ENCODE results near the gene MED29. TPM values are rescaled to one million over a fixed set of nuclear protein-coding genes. Genes with fewer than 3 reads are reported as not detected.

MED29 gene
- polyA plus RNA-seq, 2 of the 4 experiments (the other 2 are of a cell fraction), result 47.7 to 57.5 TPM

DNA sequence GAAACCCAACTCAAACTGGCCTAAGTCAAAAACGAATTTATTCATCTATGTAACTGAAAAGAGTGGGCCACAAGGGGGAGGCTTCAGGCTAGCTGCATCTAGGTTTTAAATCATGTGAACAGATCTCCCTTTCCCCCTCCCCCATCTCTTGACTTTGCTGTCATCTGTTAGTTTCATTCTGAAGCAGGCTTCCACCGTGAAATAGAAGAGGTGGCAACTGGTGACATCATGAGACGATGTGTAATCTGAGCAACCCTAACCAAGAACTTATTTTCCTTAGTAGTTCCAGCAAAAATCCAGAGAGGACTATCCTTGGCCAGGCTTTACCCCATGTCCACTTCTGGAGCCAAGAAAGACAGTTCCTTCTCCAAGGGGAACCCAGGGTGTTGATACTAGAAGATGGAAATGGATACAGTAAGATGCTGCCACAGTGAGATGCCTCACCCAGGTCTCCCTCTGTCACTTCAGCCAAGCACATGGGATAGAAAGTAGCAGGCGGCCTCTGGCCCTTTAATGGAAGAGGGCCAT is 39.6 kb upstream of the MED29 start (continued):
- no peak for TF ChIP-seq PHF8 (IDR thresholded peaks at IDR 0.05; ENCODE audit: borderline replicate concordance, low read depth)

DNA sequence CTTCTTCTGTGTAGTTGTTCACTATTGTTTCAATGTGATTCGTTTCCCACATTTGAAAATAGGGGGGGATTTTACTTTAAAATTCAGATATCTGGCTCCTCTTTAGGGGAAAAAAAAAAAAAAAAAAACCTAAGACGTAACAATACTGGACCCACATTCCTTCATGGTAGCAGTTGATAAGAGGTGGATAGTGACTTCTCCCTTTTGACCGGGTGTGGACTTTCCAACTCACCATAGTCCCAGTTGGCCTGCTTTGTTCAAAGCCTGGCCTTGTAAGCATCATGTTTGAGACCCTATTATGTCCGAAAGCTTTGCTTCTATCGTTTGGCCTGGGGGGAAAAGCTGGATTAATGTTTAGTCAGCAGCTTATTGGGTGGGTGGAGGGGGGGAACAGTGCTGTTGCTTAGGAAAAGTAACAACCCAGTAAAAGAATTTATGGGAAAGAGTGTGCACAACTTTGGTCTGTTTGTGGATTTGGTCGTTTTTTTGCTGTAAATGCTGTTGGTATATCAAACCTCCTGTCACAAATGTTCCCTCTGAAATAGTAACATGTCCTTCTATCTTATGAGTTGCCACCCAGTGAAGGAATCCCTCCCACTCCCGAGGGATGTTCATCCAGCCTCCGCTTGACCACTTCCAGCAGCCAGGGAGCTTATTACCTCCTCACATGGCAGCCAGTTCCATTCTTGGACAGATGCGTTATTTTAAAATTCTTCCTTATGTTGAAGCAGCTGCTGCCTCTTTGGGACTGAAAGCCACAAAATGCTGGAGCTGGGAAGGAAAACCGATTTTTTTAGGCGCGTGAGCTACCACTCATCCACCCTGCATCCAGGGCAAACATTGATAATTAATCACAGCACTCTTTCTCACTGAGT is 38.6 kb upstream of the MED29 start:
- WGBS (ENCODE audit: missing lambda C conversion rate), result 84% methylated on average over 12 of the region's 12 CpGs
- CTCF ChIA-PET, result interaction anchor here (0.8 to 5.2 kb wide), 11 partner anchors 9 to 301 kb away, joined by 3 to 31 read pairs (median 4); partner anchors contain the start of genes PLEKHG2 and SAMD4B
- DNase-seq (ENCODE audit: low read depth in 1 of 2, low spot score in 1 of 2), result no peak
- no peak overlapping the region for H3K27ac ChIP-seq
- no peak overlapping the region for H3K4me2 ChIP-seq
- FAIRE-seq, result peak; percentile 51
- no peak for ATAC-seq
- POLR2A ChIA-PET, result interaction anchor here (0.6 kb wide), 1 partner anchor 11 kb away, joined by 3 read pairs; the partner anchor contains the start of gene SAMD4B
- TF ChIP-seq MAFK (IDR thresholded peaks at IDR 0.05; ENCODE audit: partially characterized antibody), result peak; percentile 66
- no peak for TF ChIP-seq JUN (IDR thresholded peaks at IDR 0.05)
- H3K4me3 ChIP-seq, result no peak overlapping the region
- peaks cover under 1% of the 10 kb centered on the region; the same call in 1 of the 3 replicates for H3K4me1 ChIP-seq
- no peaks in the 10 kb centered on the region for H3K9me3 ChIP-seq

DNA sequence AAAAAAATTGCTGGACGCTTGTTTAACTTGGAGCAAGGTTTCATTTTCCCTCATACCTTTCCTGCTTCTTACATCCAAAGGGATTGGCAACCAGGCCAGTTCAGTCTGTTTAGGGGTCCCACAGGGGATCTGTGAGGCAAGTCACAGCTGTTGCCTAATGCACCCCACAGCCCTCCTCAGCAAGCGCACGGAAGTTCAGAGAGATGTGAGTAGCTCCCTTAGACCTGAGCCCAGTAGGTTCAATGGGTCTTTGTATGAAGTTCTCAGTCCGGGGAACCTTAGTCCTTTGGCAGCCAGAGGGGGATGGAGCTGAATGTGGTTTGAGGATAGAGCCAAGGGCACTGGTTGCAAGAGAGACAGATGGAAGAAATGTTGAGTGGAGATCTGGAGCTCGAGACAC is 35.9 kb upstream of the MED29 start:
- 91% methylated on average over 5 of the region's 5 CpGs for WGBS (ENCODE audit: missing lambda C conversion rate)

More for the DNA sequence above, 35.9 kb upstream of the MED29 start:
- no peak for ATAC-seq
- H3K27ac ChIP-seq, result no peak overlapping the region
- no peak overlapping the region for H3K4me2 ChIP-seq
- H3K4me3 ChIP-seq, result no peak overlapping the region
- ChIA-PET CTCF (interaction anchor here (0.6 to 5.2 kb wide), 13 partner anchors 12 to 425 kb away, joined by 3 to 31 read pairs (median 5); partner anchors contain the start of genes MED29, MRPS12, PAF1 and PLEKHG2), POLR2A (interaction anchor here (1.2 kb wide), 1 partner anchor 36 kb away, joined by 4 read pairs; the partner anchor contains the start of genes MED29 and PAF1)
- H3K9me3 ChIP-seq, result no peaks in the 10 kb centered on the region
- DNase-seq (ENCODE audit: low read depth in 1 of 2, low spot score in 1 of 2), result no peak
- TF ChIP-seq TP53 (CRISPR knock-in tag; IDR thresholded peaks at IDR 0.05) (no peak), RCOR1 (IDR thresholded peaks at IDR 0.05; ENCODE audit: low read depth, low read length) (no peak), SMC3 (IDR thresholded peaks at IDR 0.05) (no peak), HEYL (CRISPR knock-in tag; IDR thresholded peaks at IDR 0.05) (no peak), HOXB13 (CRISPR knock-in tag; IDR thresholded peaks at IDR 0.05; ENCODE audit: low read depth) (no peak), EP300 (IDR thresholded peaks at IDR 0.05) (no peak), ZFP36 (IDR thresholded peaks at IDR 0.05; ENCODE audit: borderline replicate concordance, partially characterized antibody) (no peak), EHMT2 (IDR thresholded peaks at IDR 0.05; ENCODE audit: low read depth) (no peak), NR3C1 (IDR thresholded peaks at IDR 0.05) (no peak), ESRRA (IDR thresholded peaks at IDR 0.05; ENCODE audit: borderline replicate concordance, low read length) (no peak)
- TF ChIP-seq, protein P1, sequence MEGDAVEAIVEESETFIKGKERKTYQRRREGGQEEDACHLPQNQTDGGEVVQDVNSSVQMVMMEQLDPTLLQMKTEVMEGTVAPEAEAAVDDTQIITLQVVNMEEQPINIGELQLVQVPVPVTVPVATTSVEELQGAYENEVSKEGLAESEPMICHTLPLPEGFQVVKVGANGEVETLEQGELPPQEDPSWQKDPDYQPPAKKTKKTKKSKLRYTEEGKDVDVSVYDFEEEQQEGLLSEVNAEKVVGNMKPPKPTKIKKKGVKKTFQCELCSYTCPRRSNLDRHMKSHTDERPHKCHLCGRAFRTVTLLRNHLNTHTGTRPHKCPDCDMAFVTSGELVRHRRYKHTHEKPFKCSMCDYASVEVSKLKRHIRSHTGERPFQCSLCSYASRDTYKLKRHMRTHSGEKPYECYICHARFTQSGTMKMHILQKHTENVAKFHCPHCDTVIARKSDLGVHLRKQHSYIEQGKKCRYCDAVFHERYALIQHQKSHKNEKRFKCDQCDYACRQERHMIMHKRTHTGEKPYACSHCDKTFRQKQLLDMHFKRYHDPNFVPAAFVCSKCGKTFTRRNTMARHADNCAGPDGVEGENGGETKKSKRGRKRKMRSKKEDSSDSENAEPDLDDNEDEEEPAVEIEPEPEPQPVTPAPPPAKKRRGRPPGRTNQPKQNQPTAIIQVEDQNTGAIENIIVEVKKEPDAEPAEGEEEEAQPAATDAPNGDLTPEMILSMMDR (IDR thresholded peaks at IDR 0.05), result no peak
- TF ChIP-seq, protein P2, sequence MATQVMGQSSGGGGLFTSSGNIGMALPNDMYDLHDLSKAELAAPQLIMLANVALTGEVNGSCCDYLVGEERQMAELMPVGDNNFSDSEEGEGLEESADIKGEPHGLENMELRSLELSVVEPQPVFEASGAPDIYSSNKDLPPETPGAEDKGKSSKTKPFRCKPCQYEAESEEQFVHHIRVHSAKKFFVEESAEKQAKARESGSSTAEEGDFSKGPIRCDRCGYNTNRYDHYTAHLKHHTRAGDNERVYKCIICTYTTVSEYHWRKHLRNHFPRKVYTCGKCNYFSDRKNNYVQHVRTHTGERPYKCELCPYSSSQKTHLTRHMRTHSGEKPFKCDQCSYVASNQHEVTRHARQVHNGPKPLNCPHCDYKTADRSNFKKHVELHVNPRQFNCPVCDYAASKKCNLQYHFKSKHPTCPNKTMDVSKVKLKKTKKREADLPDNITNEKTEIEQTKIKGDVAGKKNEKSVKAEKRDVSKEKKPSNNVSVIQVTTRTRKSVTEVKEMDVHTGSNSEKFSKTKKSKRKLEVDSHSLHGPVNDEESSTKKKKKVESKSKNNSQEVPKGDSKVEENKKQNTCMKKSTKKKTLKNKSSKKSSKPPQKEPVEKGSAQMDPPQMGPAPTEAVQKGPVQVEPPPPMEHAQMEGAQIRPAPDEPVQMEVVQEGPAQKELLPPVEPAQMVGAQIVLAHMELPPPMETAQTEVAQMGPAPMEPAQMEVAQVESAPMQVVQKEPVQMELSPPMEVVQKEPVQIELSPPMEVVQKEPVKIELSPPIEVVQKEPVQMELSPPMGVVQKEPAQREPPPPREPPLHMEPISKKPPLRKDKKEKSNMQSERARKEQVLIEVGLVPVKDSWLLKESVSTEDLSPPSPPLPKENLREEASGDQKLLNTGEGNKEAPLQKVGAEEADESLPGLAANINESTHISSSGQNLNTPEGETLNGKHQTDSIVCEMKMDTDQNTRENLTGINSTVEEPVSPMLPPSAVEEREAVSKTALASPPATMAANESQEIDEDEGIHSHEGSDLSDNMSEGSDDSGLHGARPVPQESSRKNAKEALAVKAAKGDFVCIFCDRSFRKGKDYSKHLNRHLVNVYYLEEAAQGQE (IDR thresholded peaks at IDR 0.05), result no peak
- TF ChIP-seq, protein P3, sequence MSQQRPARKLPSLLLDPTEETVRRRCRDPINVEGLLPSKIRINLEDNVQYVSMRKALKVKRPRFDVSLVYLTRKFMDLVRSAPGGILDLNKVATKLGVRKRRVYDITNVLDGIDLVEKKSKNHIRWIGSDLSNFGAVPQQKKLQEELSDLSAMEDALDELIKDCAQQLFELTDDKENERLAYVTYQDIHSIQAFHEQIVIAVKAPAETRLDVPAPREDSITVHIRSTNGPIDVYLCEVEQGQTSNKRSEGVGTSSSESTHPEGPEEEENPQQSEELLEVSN (IDR thresholded peaks at IDR 0.05; ENCODE audit: borderline replicate concordance, low read depth), result no peak
- H3K4me1 ChIP-seq, result no peaks in the 10 kb centered on the region
- FAIRE-seq, result no peak
